GM12878 (cell line): Measurements from ENCODE around the gene DOCK2. TPM values are rescaled to one million over a fixed set of nuclear protein-coding genes. Genes with fewer than 3 reads are reported as not detected.

ENCODE experiments used
- ATAC-seq: fragments of 200-7000 bp; cut with Tn5 transposase; 3 replicates; pipeline ENCODE4 v1.9.1; 2020; ENCODE audit warnings: mild to moderate bottlenecking, moderate library complexity
- BruUV-seq: library from RNA; stranded (reverse); fragments of 400-500 nt; replicated peaks from 2 replicates; lab custom pipeline; 2021; lab: Mats Ljungman, UMichigan
- CTCF ChIA-PET: fragments of 300-600 bp; sonication (Branson Sonifier 250); formaldehyde crosslinking; extraction: SDS; loops from one replicate; lab custom pipeline; 2021; ENCODE audit warnings: inconsistent platforms; lab: Yijun Ruan, JAX
- POLR2A ChIA-PET: fragments of 350-600 bp; formaldehyde crosslinking; extraction: SDS; loops from one replicate; lab custom pipeline; 2021; ENCODE audit warnings: inconsistent platforms; lab: Charles Lee
- RAD21 ChIA-PET: fragments of 300-600 bp; sonication (Branson Sonifier 250); formaldehyde crosslinking; loops from one replicate; lab custom pipeline; 2023; ENCODE audit warnings: antibody characterized with exemption; ENCODE audit not compliant: unreplicated experiment; lab: Charles Lee
- SMC1A ChIA-PET: fragments of 300-600 bp; sonication (Branson Sonifier 250); formaldehyde crosslinking; loops from one replicate; lab custom pipeline; 2023; ENCODE audit not compliant: unreplicated experiment, uncharacterized antibody; lab: Charles Lee
- DNase-seq: peaks from one replicate; pipeline ENCODE4 v3.0.0-alpha.2; 2011; ENCODE audit warnings: low read depth, low spot score
- FAIRE-seq: peaks from 3 replicates; lab custom pipeline; 2011; peaks lifted over from hg19 to GRCh38; lab: Jason Lieb, UNC
- H2AFZ ChIP-seq: 2 replicates; pipeline ENCODE4 v1.6.0; 2011; ENCODE audit warnings: low read depth, low read length, control low read depth; ENCODE audit not compliant: control insufficient read depth
- H3K27ac ChIP-seq: 2 replicates; pipeline ENCODE4 v1.5.1; 2011; ENCODE audit warnings: control low read depth; ENCODE audit not compliant: control insufficient read depth, insufficient read depth
- H3K27me3 ChIP-seq, 2 experiments: replicated peaks in 1 of 2; 2 replicates each; pipeline versions ENCODE4 v1.6.0 to v1.6.1; 2011; ENCODE audit warnings: low read length in 1 of 2; ENCODE audit not compliant: control insufficient read depth in 2 of 2, insufficient read depth in 2 of 2
- H3K36me3 ChIP-seq, 2 experiments: 2 replicates each; pipeline ENCODE4 v1.5.1; 2011; ENCODE audit warnings: low read length in 1 of 2; ENCODE audit not compliant: control insufficient read depth in 2 of 2, insufficient read depth in 2 of 2
- H3K4me1 ChIP-seq: 2 replicates; pipeline ENCODE4 v1.6.1; 2011; ENCODE audit warnings: mild to moderate bottlenecking, low read length, moderate library complexity, mixed read lengths; ENCODE audit not compliant: control insufficient read depth, insufficient read depth
- H3K4me2 ChIP-seq: 2 replicates; pipeline ENCODE4 v1.6.0; 2011; ENCODE audit warnings: control low read depth; ENCODE audit not compliant: control insufficient read depth, insufficient read depth
- H3K4me3 ChIP-seq: fragments of 200-600 bp; sonication (generic); 2 replicates; pipeline ENCODE4 v1.5.1; 2016
- H3K79me2 ChIP-seq: 2 replicates; pipeline ENCODE4 v1.6.0; 2011; ENCODE audit warnings: low read length; ENCODE audit not compliant: control insufficient read depth, insufficient read depth
- H3K9ac ChIP-seq: 2 replicates; pipeline ENCODE4 v1.8.0; 2011; ENCODE audit warnings: low read length, control low read depth, mixed read lengths; ENCODE audit not compliant: control insufficient read depth, insufficient read depth
- H3K9me3 ChIP-seq: replicated peaks from 3 replicates; pipeline ENCODE4 v1.5.1; 2011; ENCODE audit warnings: mild to moderate bottlenecking, low read length; ENCODE audit not compliant: control insufficient read depth, insufficient read depth
- H4K20me1 ChIP-seq: 2 replicates; pipeline ENCODE4 v1.6.0; 2011; ENCODE audit not compliant: control insufficient read depth, insufficient read depth
- BCL11A ChIP-seq: IDR thresholded peaks from 2 replicates; pipeline ENCODE4 v1.6.1; 2011; ENCODE audit warnings: low read depth, low read length
- CHD1 ChIP-seq: IDR thresholded peaks from 2 replicates; pipeline ENCODE4 v1.6.1; 2012; ENCODE audit warnings: low read depth, low read length, improper control_type of control experiment
- CHD2 ChIP-seq: IDR thresholded peaks from 2 replicates; pipeline ENCODE4 v1.6.1; 2011; ENCODE audit warnings: low read depth, low read length, improper control_type of control experiment, borderline replicate concordance
- EP300 ChIP-seq, 2 experiments: fragments of 150-350 bp in 1 of 2; IDR thresholded peaks; 2 replicates each; pipeline ENCODE4 v1.6.1; 2011 to 2012; ENCODE audit warnings: low read depth in 2 of 2, low read length in 2 of 2, borderline replicate concordance in 1 of 2, improper control_type of control experiment in 1 of 2, inconsistent platforms in 1 of 2; ENCODE audit not compliant: control insufficient read depth in 1 of 2
- ESRRA ChIP-seq: IDR thresholded peaks from 2 replicates; pipeline ENCODE4 v1.6.1; 2012; ENCODE audit warnings: mild to moderate bottlenecking, low read length, improper control_type of control experiment
- FOS ChIP-seq: IDR thresholded peaks from 3 replicates; pipeline ENCODE4 v1.6.1; 2011; ENCODE audit warnings: borderline replicate concordance; ENCODE audit not compliant: insufficient read length; ENCODE audit errors: extremely low read depth
- MEF2B ChIP-seq: fragments of 450-650 bp; IDR thresholded peaks from 2 replicates; pipeline ENCODE4 v1.6.1; 2018; ENCODE audit warnings: mild to moderate bottlenecking, moderate library complexity; ENCODE audit not compliant: partially characterized antibody, poor library complexity, severe bottlenecking
- MTA3 ChIP-seq: IDR thresholded peaks from 2 replicates; pipeline ENCODE4 v1.6.1; 2012; ENCODE audit warnings: low read length, inconsistent platforms, borderline replicate concordance
- NFXL1 ChIP-seq: fragments of 450-650 bp; IDR thresholded peaks from 2 replicates; pipeline ENCODE4 v1.6.1; 2017; ENCODE audit warnings: antibody characterized with exemption, mild to moderate bottlenecking, borderline replicate concordance
- SMAD1 ChIP-seq: fragments of 450-650 bp; IDR thresholded peaks from 2 replicates; pipeline ENCODE4 v1.6.1; 2018; ENCODE audit warnings: mild to moderate bottlenecking, low read depth; ENCODE audit not compliant: partially characterized antibody
- SMARCA5 ChIP-seq: fragments of 450-650 bp; IDR thresholded peaks from 2 replicates; pipeline ENCODE4 v1.6.1; 2017; ENCODE audit warnings: mild to moderate bottlenecking
- SP1 ChIP-seq: IDR thresholded peaks from one replicate; pipeline ENCODE4 v1.6.1; 2011; ENCODE audit warnings: low read depth, low read length
- SREBF1 ChIP-seq: IDR thresholded peaks from 2 replicates; pipeline ENCODE4 v1.6.1; 2012; ENCODE audit warnings: mild to moderate bottlenecking, low read length
- STAT1 ChIP-seq: fragments of 450-650 bp; conservative IDR thresholded peaks from 2 replicates; pipeline ENCODE4 v1.6.1; 2014; ENCODE audit warnings: antibody characterized with exemption, mild to moderate bottlenecking
- TARDBP ChIP-seq: IDR thresholded peaks from 2 replicates; pipeline ENCODE4 v1.6.1; 2016; ENCODE audit warnings: borderline replicate concordance
- ZNF622 ChIP-seq: fragments of 450-650 bp; IDR thresholded peaks from 2 replicates; pipeline ENCODE4 v1.6.1; 2017; ENCODE audit warnings: mild to moderate bottlenecking, inconsistent platforms
- WGBS: methylation state at CpG from one replicate; pipeline ENCODE4 v1.1.6; 2016; ENCODE audit warnings: low lambda C conversion rate; ENCODE audit not compliant: insufficient replicate concordance, insufficient coverage; ENCODE audit errors: missing lambda C conversion rate; 5-methylcytosine and 5-hydroxymethylcytosine counted together
- in situ Hi-C: fragments of 300-500 bp; cut with MboI; formaldehyde crosslinking; loops from 9 replicates; pipeline ENCODE4 v1.14.3; 2018; ENCODE audit warnings: mixed read lengths
- intact Hi-C: fragments of 100-400 bp; cut with micrococcal nuclease; formaldehyde crosslinking; loops from one replicate; pipeline ENCODE4 v1.14.2; 2022; ENCODE audit not compliant: unreplicated experiment
- polyA plus RNA-seq, 11 experiments: library from polyadenylated mRNA; depleted of rRNA in 4 of 11; unstranded in 6 of 11; stranded (reverse) in 5 of 11; fragments of >200 nt; fragmentation: Nextera tagmentation in 4 of 11; fragmentation: Illumina TruSeq in 1 of 11; extraction: Ambion mirVana in 4 of 11; extraction: Trizol in 1 of 11; gene quantifications; 1 replicate in 1 of 11; 2 replicates in 10 of 11; pipeline versions ENCODE4 v1.2.1 to v1.2.3, GENCODE V29; 2011 to 2016; ENCODE audit warnings: inconsistent platforms in 2 of 11, missing spikeins in 2 of 11, low read depth in 1 of 11
- total RNA-seq, 4 experiments: library from RNA; depleted of rRNA in 3 of 4; stranded (reverse); fragments of >200 nt in 3 of 4; fragmentation: Illumina TruSeq in 1 of 4; extraction: Trizol in 1 of 4; gene quantifications; 2 replicates each; pipeline versions ENCODE4 v1.2.1 to v1.2.3, GENCODE V29; 2013 to 2021
- TF ChIP-seq, protein P1 (sequence below): fragments of 450-650 bp; IDR thresholded peaks from 2 replicates; pipeline ENCODE4 v1.6.1; 2017; ENCODE audit warnings: mild to moderate bottlenecking
- TF ChIP-seq, protein P2 (sequence below): IDR thresholded peaks from 2 replicates; pipeline ENCODE4 v1.6.1; 2011; ENCODE audit warnings: low read depth, low read length, improper control_type of control experiment, borderline replicate concordance

The DOCK2 gene
- total and polyA plus RNA-seq, 10 of the 15 experiments (the other 5 are each of a cell fraction or from before 2014, with no cell fraction given): 34.2 to 192 (median 118) TPM

GRCh38 chr5:170010595-170010994 is 373.5 kb downstream of the DOCK2 start:
- no peak for ATAC-seq
- Histone ChIP-seq H3K27me3 (no peaks in the 10 kb centered on the region), H3K4me3 (no peak overlapping the region), H3K9me3 (no peaks in the 10 kb centered on the region), H3K4me2 (no peak overlapping the region), H2AFZ (no peak overlapping the region), H3K36me3 (peaks cover 5% of the 10 kb centered on the region in 2 experiments), H3K27ac (no peak overlapping the region), H3K4me1 (no peaks in the 10 kb centered on the region), H3K9ac (no peak overlapping the region), H3K79me2 (no peaks in the 10 kb centered on the region), H4K20me1 (no peaks in the 10 kb centered on the region)
- intact Hi-C loops (no loop called here), in situ Hi-C loops (no loop called here)
- TF ChIP-seq SMARCA5 (no peak), SMAD1 (no peak), MTA3 (no peak), FOS (no peak), MEF2B (no peak), TARDBP (no peak), SREBF1 (no peak), CHD1 (no peak), ZNF622 (no peak), CHD2 (no peak)
- ChIA-PET CTCF (no interaction called here), RAD21 (no interaction called here), SMC1A (interaction anchor here (1.0 kb wide), 1 partner anchor 9 kb away, joined by 3 read pairs; no protein-coding TSS in a partner anchor), POLR2A (no interaction called here)
- no TSS peak for BruUV-seq
- WGBS: 100% methylated on average over 4 of the region's 4 CpGs
- no peak for FAIRE-seq
- DNase-seq: no peak

- H4K20me1 ChIP-seq: no peaks in the 10 kb centered on the region
- DNase-seq (no peak), FAIRE-seq (no peak), ATAC-seq (no peak)
- H3K36me3 ChIP-seq: peaks cover 5% of the 10 kb centered on the region in 2 experiments
- no peak overlapping the region for H3K27ac ChIP-seq
- H3K4me2 ChIP-seq: no peak overlapping the region
- ChIA-PET SMC1A (no interaction called here), POLR2A (no interaction called here), CTCF (no interaction called here), RAD21 (no interaction called here)
- in situ Hi-C loops: no loop called here
- no peaks in the 10 kb centered on the region for H3K4me1 ChIP-seq
- no peaks in the 10 kb centered on the region for H3K27me3 ChIP-seq
- WGBS: 81% methylated on average over 2 of the region's 2 CpGs
- intact Hi-C loops: no loop called here
- no TSS peak for BruUV-seq
- H3K9ac ChIP-seq: no peak overlapping the region
- no peaks in the 10 kb centered on the region for H3K9me3 ChIP-seq
- H3K4me3 ChIP-seq: no peak overlapping the region
- no peak overlapping the region for H2AFZ ChIP-seq
- H3K79me2 ChIP-seq: no peaks in the 10 kb centered on the region
- TF ChIP-seq NFXL1 (no peak), BCL11A (no peak), ESRRA (no peak), STAT1 (no peak), SP1 (no peak), EP300 (IDR thresholded peaks at IDR 0.05; ENCODE audit: borderline replicate concordance in 1 of 2, control insufficient read depth in 1 of 2, low read depth in 2 of 2, low read length in 2 of 2) (no peak)
- TF ChIP-seq, protein P1, sequence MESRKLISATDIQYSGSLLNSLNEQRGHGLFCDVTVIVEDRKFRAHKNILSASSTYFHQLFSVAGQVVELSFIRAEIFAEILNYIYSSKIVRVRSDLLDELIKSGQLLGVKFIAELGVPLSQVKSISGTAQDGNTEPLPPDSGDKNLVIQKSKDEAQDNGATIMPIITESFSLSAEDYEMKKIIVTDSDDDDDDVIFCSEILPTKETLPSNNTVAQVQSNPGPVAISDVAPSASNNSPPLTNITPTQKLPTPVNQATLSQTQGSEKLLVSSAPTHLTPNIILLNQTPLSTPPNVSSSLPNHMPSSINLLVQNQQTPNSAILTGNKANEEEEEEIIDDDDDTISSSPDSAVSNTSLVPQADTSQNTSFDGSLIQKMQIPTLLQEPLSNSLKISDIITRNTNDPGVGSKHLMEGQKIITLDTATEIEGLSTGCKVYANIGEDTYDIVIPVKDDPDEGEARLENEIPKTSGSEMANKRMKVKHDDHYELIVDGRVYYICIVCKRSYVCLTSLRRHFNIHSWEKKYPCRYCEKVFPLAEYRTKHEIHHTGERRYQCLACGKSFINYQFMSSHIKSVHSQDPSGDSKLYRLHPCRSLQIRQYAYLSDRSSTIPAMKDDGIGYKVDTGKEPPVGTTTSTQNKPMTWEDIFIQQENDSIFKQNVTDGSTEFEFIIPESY: no peak
- TF ChIP-seq, protein P2, sequence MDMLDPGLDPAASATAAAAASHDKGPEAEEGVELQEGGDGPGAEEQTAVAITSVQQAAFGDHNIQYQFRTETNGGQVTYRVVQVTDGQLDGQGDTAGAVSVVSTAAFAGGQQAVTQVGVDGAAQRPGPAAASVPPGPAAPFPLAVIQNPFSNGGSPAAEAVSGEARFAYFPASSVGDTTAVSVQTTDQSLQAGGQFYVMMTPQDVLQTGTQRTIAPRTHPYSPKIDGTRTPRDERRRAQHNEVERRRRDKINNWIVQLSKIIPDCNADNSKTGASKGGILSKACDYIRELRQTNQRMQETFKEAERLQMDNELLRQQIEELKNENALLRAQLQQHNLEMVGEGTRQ: no peak
Observed at GRCh38 chr5:170011751-170012150, 374.7 kb downstream of the DOCK2 start.
